BLaER1 treated with 17β-estradiol and CSF1 and Interleukin-3, amounts not matched to agents 10 nM and 100 nM (cell line): ENCODE data around the gene MTHFD1L.
"Not testable (repeated sequence)": the region's sequence is repeated elsewhere in the genome, so short reads cannot be mapped to it uniquely, and the experiment has no call there.

ENCODE experiments used
- H3K27ac ChIP-seq, 11 experiments: shearing (Covaris generic); formaldehyde crosslinking; 2 replicates each; pipeline ENCODE4 v1.8.1; 2022
- H3K27me3 ChIP-seq, 11 experiments: shearing (Covaris generic); formaldehyde crosslinking; 2 replicates each; pipeline ENCODE4 v1.8.1; 2022
- H3K36me3 ChIP-seq, 11 experiments: shearing (Covaris generic); formaldehyde crosslinking; 2 replicates each; pipeline ENCODE4 v1.8.1; 2022
- H3K4me1 ChIP-seq, 10 experiments: shearing (Covaris generic); formaldehyde crosslinking; 2 replicates each; pipeline ENCODE4 v1.8.1; 2022
- H3K4me2 ChIP-seq, 11 experiments: shearing (Covaris generic); formaldehyde crosslinking; 2 replicates each; pipeline ENCODE4 v1.8.1; 2022
- H3K4me3 ChIP-seq, 10 experiments: shearing (Covaris generic); formaldehyde crosslinking; 2 replicates each; pipeline ENCODE4 v1.8.1; 2022
- H3K9ac ChIP-seq, 11 experiments: shearing (Covaris generic); formaldehyde crosslinking; 2 replicates each; pipeline ENCODE4 v1.8.1; 2022
- H3K9me3 ChIP-seq, 11 experiments: shearing (Covaris generic); formaldehyde crosslinking; replicated peaks in 1 of 11; 2 replicates each; pipeline ENCODE4 v1.8.1; 2022
- H4K20me1 ChIP-seq, 11 experiments: shearing (Covaris generic); formaldehyde crosslinking; 2 replicates each; pipeline ENCODE4 v1.8.1; 2022
- Cebpa-rat ChIP-seq, 11 experiments: shearing (Covaris generic); IDR thresholded peaks; 2 replicates each; pipeline ENCODE4 v1.8.1; 2022

The MTHFD1L gene

DNA sequence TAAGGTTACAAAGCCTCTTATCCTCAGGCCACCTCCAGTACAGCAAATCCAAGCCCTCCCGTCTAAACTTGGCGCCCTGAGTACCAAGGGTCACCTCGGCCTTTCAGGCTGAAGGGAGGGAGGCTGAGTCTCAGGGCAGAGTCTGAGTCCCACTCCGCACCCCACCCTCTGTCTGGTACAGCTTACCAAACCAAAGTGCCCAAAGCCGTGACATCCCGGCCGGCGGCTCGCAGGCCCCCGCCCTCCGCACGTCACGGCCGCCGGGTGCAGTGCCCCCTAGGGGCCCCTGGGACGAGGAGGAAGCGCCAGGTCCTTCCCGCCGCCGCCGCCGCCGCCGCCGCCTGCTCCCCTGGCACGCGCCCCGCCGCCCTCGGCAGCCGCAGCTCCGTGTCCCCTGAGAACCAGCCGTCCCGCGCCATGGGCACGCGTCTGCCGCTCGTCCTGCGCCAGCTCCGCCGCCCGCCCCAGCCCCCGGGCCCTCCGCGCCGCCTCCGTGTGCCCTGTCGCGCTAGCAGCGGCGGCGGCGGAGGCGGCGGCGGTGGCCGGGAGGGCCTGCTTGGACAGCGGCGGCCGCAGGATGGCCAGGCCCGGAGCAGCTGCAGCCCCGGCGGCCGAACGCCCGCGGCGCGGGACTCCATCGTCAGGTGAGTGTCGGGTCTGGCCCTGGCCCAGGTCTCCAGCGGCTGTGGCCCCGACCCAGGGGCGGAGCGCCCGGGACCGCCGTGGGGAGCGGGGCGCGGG, at the start of gene MTHFD1L:
MTHFD1L (plus strand) TSS at position 297 of the 741 bp plus-strand sequence; CDS start at position 418, 121 bp downstream.
- no peaks in the 10 kb centered on the region for H3K27me3 ChIP-seq
- no peaks in the 10 kb centered on the region for H3K9me3 ChIP-seq
- H3K36me3 ChIP-seq, result peaks cover 0 to 32% (median 21%) of the 10 kb centered on the region in 11 experiments; a peak in 16 of 22 replicates
- H3K4me3 ChIP-seq, result peak within 1 kb of the TSS; percentile 78 to 100 (median 95)
- peaks cover 35 to 61% (median 42%) of the 10 kb centered on the region in 10 experiments for H3K4me1 ChIP-seq
- peak within 1 kb of the TSS; percentile 79 to 99 (median 90) for H3K4me2 ChIP-seq
- peak within 1 kb of the TSS; percentile 87 to 99 (median 96) for H3K9ac ChIP-seq
- H3K27ac ChIP-seq, result peak within 1 kb of the TSS; percentile 78 to 100 (median 98)
- TF ChIP-seq Cebpa-rat (IDR thresholded peaks at IDR 0.05), result no peak
- H4K20me1 ChIP-seq, result peaks cover 4 to 43% (median 36%) of the 10 kb centered on the region in 11 experiments; a peak in 17 of 22 replicates

DNA sequence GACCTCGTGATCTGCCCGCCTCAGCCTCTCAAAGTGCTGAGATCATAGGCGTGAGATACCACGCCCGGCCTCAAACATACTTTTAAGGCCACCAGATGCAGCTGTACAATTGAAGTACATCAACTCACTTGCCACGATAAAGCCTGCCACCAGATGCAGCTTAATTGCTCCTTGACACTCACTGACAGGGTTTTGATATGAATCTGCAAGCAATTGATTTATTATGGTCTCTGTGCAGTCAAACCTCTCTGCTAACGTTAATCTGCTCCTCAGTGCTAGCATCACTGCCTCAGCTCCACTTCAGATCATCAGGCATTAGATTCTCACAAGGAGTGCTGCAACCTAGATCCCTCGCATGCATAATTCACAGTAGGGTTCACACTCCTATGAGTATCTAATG, 48.9 kb upstream of the MTHFD1L start:
- not testable (repeated sequence) for H3K27me3 ChIP-seq, H4K20me1 ChIP-seq, H3K9me3 ChIP-seq, H3K4me3 ChIP-seq, H3K4me2 ChIP-seq, H3K27ac ChIP-seq, H3K9ac ChIP-seq
- H3K36me3 ChIP-seq, result peaks cover 0 to 15% (median 5%) of the 10 kb centered on the region in 11 experiments; a peak in 5 of 22 replicates
- peaks cover 0 to 19% (median 5%) of the 10 kb centered on the region in 10 experiments; a peak in 8 of 20 replicates for H3K4me1 ChIP-seq

DNA sequence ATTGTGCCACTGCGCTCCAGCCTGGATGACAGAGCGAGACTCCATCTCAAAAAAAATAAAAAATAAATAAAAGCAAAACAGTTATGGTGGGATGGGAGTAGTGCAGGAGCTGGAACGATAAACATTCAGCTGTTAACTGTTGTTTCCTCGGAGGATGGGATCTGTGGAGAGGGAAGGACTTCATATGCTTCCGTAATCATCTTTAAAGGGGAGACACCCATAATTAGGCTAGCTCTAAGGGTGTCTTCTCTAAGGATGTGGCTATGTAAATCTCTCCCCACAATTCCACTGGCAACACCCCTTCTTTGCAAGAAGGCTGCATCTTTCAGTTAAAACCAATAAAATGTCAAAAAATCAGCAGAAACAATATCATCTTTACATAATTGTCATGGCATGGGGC, 42.6 kb upstream of the MTHFD1L start:
- no peaks in the 10 kb centered on the region for H3K27me3 ChIP-seq

DNA sequence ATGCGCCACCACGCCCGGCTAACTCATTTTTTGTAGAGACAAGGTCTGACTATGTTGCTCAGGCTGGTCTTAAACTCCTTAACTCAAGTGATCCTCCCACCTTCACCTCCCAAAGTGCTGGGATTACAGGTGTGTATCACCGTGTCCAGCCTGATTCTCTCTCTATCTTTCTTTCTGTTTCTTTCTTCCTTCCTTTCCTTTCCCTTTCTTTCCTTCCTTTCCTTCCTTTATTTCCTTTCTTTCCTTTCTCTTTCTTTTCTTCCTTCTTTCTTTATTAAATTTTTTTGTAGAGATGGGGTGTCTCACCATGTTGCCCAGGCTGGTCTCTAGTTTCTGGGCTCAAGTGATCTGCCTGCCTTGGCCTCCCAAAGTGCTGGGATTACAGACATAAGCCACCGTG, 38.7 kb upstream of the MTHFD1L start:
- H3K4me3 ChIP-seq, result no peak overlapping the region
- no peaks in the 10 kb centered on the region for H3K27me3 ChIP-seq
- no peaks in the 10 kb centered on the region for H3K9me3 ChIP-seq
- H3K9ac ChIP-seq, result no peak overlapping the region
- TF ChIP-seq Cebpa-rat (IDR thresholded peaks at IDR 0.05), result no peak
- H4K20me1 ChIP-seq, result peaks cover 0 to 7% (median 0%) of the 10 kb centered on the region in 11 experiments; a peak in 1 of 22 replicates
- H3K27ac ChIP-seq, result no peak overlapping the region
- peaks cover 0 to 21% (median 0%) of the 10 kb centered on the region in 11 experiments; a peak in 6 of 22 replicates for H3K36me3 ChIP-seq
- H3K4me2 ChIP-seq, result no peak overlapping the region
- no peaks in the 10 kb centered on the region for H3K4me1 ChIP-seq

More for the DNA sequence above, 42.6 kb upstream of the MTHFD1L start:
- no peaks in the 10 kb centered on the region for H4K20me1 ChIP-seq
- H3K9ac ChIP-seq, result no peak overlapping the region
- H3K4me3 ChIP-seq, result no peak overlapping the region
- H3K9me3 ChIP-seq, result no peaks in the 10 kb centered on the region
- H3K4me1 ChIP-seq, result peaks cover 0 to 12% (median 3%) of the 10 kb centered on the region in 10 experiments; a peak in 7 of 20 replicates
- peaks cover 0 to 20% (median 5%) of the 10 kb centered on the region in 11 experiments; a peak in 5 of 22 replicates for H3K36me3 ChIP-seq
- no peak overlapping the region for H3K4me2 ChIP-seq
- H3K27ac ChIP-seq, result no peak overlapping the region
- no peak for TF ChIP-seq Cebpa-rat (IDR thresholded peaks at IDR 0.05)

DNA sequence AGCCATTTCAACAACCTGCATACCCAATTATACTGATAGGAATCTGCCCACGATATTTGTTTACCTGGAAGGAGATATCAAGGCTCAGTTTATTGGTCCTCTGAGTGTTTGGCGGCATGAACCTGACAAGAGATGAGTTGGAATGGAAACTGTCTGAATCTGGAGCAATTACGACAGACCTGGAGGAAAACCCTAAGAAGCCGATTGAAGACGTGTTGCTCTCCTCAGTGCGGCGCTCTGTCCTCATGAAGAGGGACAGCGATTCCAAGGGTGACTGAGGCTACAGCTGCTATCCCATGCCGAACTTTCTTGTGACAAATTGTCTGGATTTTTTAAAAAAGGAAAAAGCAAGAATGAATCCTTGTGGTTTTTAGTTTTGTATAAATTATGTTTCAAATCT, 37.4 kb upstream of the MTHFD1L start:
- H3K9me3 ChIP-seq, result not testable (repeated sequence)

DNA sequence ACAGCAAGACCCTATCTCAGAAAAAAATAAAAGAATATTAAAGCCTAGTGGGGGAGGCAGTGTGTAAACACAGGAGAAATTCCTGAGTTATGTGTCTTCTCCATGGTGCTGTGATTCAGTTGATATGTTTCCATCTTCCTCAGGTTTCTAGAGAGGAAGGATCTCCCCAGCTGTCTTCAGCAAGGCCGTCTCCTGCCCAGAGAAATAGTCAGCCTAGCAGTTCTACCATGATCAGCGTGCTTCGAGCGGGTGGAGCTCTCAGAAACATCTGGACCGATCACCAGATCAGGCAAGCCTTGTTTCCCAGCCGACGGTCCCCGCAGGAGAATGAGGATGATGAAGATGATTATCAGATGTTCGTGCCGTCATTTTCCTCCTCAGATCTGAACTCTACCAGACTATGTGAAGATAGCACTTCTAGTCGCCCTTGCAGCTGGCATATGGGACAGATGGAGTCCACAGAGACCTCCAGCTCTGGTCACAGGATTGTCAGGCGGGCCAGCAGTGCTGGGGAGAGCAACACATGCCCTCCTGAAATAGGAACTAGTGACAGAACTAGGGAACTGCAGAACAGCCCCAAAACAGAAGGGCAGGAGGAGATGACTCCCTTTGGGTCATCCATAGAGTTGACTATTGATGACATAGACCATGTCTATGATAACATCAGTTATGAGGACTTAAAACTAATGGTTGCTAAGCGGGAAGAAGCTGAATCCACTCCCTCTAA, 34.9 kb upstream of the MTHFD1L start:
- Histone ChIP-seq H3K27ac (no peak overlapping the region), H3K9ac (no peak overlapping the region), H3K4me3 (no peak overlapping the region), H3K27me3 (no peaks in the 10 kb centered on the region), H3K36me3 (peaks cover 0 to 25% (median 0%) of the 10 kb centered on the region in 11 experiments; a peak in 6 of 22 replicates), H3K4me1 (no peaks in the 10 kb centered on the region), H3K9me3 (no peaks in the 10 kb centered on the region), H4K20me1 (peaks cover 0 to 9% (median 0%) of the 10 kb centered on the region in 11 experiments; a peak in 2 of 22 replicates), H3K4me2 (no peak overlapping the region)
- TF ChIP-seq Cebpa-rat (IDR thresholded peaks at IDR 0.05), result no peak

More for the DNA sequence above, 37.4 kb upstream of the MTHFD1L start:
- H3K4me2 ChIP-seq, H3K27ac ChIP-seq, H3K4me1 ChIP-seq, H3K27me3 ChIP-seq, H3K4me3 ChIP-seq, H3K9ac ChIP-seq, H4K20me1 ChIP-seq: not testable (repeated sequence)
- peaks cover 0 to 21% (median 0%) of the 10 kb centered on the region in 11 experiments; a peak in 6 of 22 replicates for H3K36me3 ChIP-seq

DNA sequence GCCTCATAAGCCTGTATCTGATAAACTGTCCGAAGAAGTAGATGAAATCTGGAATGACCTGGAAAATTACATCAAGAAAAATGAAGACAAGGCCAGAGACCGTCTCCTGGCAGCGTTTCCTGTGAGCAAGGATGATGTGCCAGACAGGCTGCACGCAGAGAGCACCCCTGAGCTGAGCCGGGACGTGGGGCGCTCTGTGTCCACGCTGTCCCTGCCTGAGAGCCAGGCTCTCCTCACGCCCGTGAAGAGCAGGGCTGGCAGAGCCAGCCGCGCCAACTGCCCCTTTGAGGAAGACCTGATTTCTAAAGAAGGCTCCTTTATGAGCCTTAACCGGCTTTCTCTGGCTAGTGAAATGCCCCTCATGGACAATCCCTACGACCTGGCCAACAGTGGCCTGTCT, 33.9 kb upstream of the MTHFD1L start:
- peaks cover 0 to 13% (median 0%) of the 10 kb centered on the region in 11 experiments; a peak in 2 of 22 replicates for H4K20me1 ChIP-seq
- no peaks in the 10 kb centered on the region for H3K9me3 ChIP-seq
- no peaks in the 10 kb centered on the region for H3K27me3 ChIP-seq
- no peak overlapping the region for H3K4me3 ChIP-seq
- H3K4me2 ChIP-seq, result no peak overlapping the region
- H3K27ac ChIP-seq, result no peak overlapping the region
- H3K9ac ChIP-seq, result no peak overlapping the region
- H3K36me3 ChIP-seq, result peaks cover 0 to 25% (median 0%) of the 10 kb centered on the region in 11 experiments; a peak in 6 of 22 replicates
- H3K4me1 ChIP-seq, result no peaks in the 10 kb centered on the region
- TF ChIP-seq Cebpa-rat (IDR thresholded peaks at IDR 0.05), result no peak

DNA sequence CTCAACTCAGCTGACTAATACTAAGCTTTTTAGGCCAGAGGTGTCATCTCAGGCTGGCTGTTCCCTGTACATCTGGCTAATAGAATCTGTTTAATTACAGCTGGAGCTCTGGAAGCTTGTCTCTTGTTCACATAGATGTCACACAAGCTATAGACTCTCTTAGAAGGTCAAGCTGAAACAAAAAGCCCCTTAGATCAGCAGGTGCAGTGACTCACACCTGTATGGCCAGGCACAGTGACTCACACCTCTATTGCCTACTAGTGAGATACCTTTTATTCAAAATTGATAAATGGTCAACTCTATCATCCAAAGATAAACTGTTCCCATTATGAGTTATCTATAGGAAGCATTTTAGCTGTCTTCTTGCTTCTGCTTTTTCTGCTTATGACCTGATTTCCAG, 29.9 kb upstream of the MTHFD1L start:
- H4K20me1 ChIP-seq, result peaks cover 0 to 21% (median 0%) of the 10 kb centered on the region in 11 experiments; a peak in 2 of 22 replicates
- H3K27ac ChIP-seq, result no peak overlapping the region
- no peak for TF ChIP-seq Cebpa-rat (IDR thresholded peaks at IDR 0.05)
- no peak overlapping the region for H3K4me3 ChIP-seq
- H3K36me3 ChIP-seq, result peaks cover 0 to 37% (median 9%) of the 10 kb centered on the region in 11 experiments; a peak in 9 of 22 replicates
- H3K4me1 ChIP-seq, result no peaks in the 10 kb centered on the region
- H3K4me2 ChIP-seq, result no peak overlapping the region
- H3K9me3 ChIP-seq, result no peaks in the 10 kb centered on the region
- no peak overlapping the region for H3K9ac ChIP-seq
- H3K27me3 ChIP-seq, result no peaks in the 10 kb centered on the region

DNA sequence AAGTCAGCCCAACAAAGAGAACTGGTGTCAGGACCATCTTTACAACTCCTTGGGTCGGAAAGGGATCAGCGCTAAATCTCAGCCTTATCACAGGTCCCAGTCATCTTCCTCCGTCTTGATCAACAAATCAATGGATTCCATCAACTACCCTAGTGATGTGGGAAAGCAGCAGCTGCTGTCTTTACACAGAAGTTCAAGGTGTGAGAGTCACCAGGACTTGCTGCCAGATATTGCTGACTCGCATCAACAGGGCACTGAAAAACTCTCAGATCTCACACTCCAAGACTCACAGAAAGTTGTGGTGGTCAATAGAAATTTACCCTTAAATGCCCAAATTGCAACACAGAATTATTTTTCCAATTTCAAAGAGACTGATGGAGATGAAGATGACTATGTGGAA, 25.3 kb upstream of the MTHFD1L start:
- no peak overlapping the region for H3K4me2 ChIP-seq
- H3K4me3 ChIP-seq, result no peak overlapping the region
- peaks cover 0 to 30% (median 10%) of the 10 kb centered on the region in 11 experiments; a peak in 10 of 22 replicates for H3K36me3 ChIP-seq
- H3K9ac ChIP-seq, result no peak overlapping the region
- peaks cover 0 to 13% (median 0%) of the 10 kb centered on the region in 11 experiments; a peak in 2 of 22 replicates for H4K20me1 ChIP-seq
- H3K27me3 ChIP-seq, result no peaks in the 10 kb centered on the region
- no peak overlapping the region for H3K27ac ChIP-seq
- no peak for TF ChIP-seq Cebpa-rat (IDR thresholded peaks at IDR 0.05)
- H3K9me3 ChIP-seq, result no peaks in the 10 kb centered on the region
- H3K4me1 ChIP-seq, result no peaks in the 10 kb centered on the region
